Measurements from ENCODE around the gene CERK.
A peak's percentile ranks its signal among the peaks of the same experiment; 100 is the strongest.

- TF ChIP-seq CTCF (IDR thresholded peaks at IDR 0.05): peak in 1 of 3 donors; percentile 7
- TF ChIP-seq POLR2AphosphoS5 (IDR thresholded peaks at IDR 0.05): no peak
- no peak for TF ChIP-seq POLR2A (IDR thresholded peaks at IDR 0.05)
Measured at GRCh38 chr22:46652081-46652846, 85.8 kb downstream of the CERK start.
